Spleen (tissue), 11 donors: ENCODE results near the gene AGK. TPM values are rescaled to one million over a fixed set of nuclear protein-coding genes. Genes with fewer than 3 reads are reported as not detected.
"Not testable (repeated sequence)": the region's sequence is repeated elsewhere in the genome, so short reads cannot be mapped to it uniquely, and the experiment has no call there.

Source experiments
- DNase-seq: peaks from one replicate; pipeline ENCODE4 v3.0.0-alpha.2; 2020
- H3K27ac ChIP-seq, 8 donors: fragments of 200-600 bp; sonication (generic) in 7 of 8; 1 replicate in 4 of 8; 2 replicates in 4 of 8; pipeline versions ENCODE4 v1.5.0 to v1.8.0; 2016 to 2021; ENCODE audit warnings: inconsistent platforms in 4 of 8, mild to moderate bottlenecking in 4 of 8, moderate library complexity in 1 of 8
- H3K27me3 ChIP-seq, 7 donors: fragments of 200-600 bp; sonication (generic) in 6 of 7; replicated peaks in 1 of 7; 1 replicate in 4 of 7; 2 replicates in 3 of 7; pipeline versions ENCODE4 v1.5.0 to v1.8.0; 2016 to 2021; ENCODE audit warnings: inconsistent platforms in 3 of 7, mild to moderate bottlenecking in 1 of 7
- H3K36me3 ChIP-seq, 6 donors: fragments of 200-600 bp; sonication (generic) in 5 of 6; 1 replicate in 4 of 6; 2 replicates in 2 of 6; pipeline versions ENCODE4 v1.5.0 to v1.8.0; 2016 to 2021; ENCODE audit warnings: inconsistent platforms in 2 of 6
- H3K4me1 ChIP-seq, 6 donors: fragments of 200-600 bp; sonication (generic) in 5 of 6; 1 replicate in 3 of 6; 2 replicates in 3 of 6; pipeline versions ENCODE4 v1.5.0 to v1.8.0; 2016 to 2021; ENCODE audit warnings: inconsistent platforms in 3 of 6
- H3K4me3 ChIP-seq, 8 donors: fragments of 200-600 bp; sonication (generic) in 7 of 8; 1 replicate in 4 of 8; 2 replicates in 4 of 8; pipeline versions ENCODE4 v1.5.0 to v1.8.0; 2016 to 2021; ENCODE audit warnings: inconsistent platforms in 4 of 8, mild to moderate bottlenecking in 4 of 8, moderate library complexity in 2 of 8
- H3K9me3 ChIP-seq, 8 donors: fragments of 200-600 bp; sonication (generic) in 7 of 8; 1 replicate in 4 of 8; 2 replicates in 4 of 8; pipeline versions ENCODE4 v1.5.0 to v1.8.0; 2016 to 2021; ENCODE audit warnings: inconsistent platforms in 4 of 8
- POLR2A ChIP-seq, 3 donors: fragments of 450-650 bp; IDR thresholded peaks; one replicate each; pipeline ENCODE4 v1.5.1; 2017; ENCODE audit warnings: antibody characterized with exemption in 3 of 3, mild to moderate bottlenecking in 1 of 3
- POLR2AphosphoS5 ChIP-seq, 3 donors: sonication (generic); formaldehyde crosslinking; IDR thresholded peaks; one replicate each; pipeline ENCODE4 v1.5.1; 2017; ENCODE audit warnings: antibody characterized with exemption in 3 of 3
- WGBS, 5 donors: extraction: QIAGEN DNeasy Blood & Tissue Kit in 3 of 5; methylation state at CpG; one replicate each; pipeline versions ENCODE4 v1.1.5 to v1.1.7; 2013 to 2018; 5-methylcytosine and 5-hydroxymethylcytosine counted together
- intact Hi-C: fragments of 100-400 bp; cut with DNase I; formaldehyde crosslinking; loops from one replicate; pipeline ENCODE4 v1.15.0; 2023; ENCODE audit warnings: low total_unique reads
- polyA plus RNA-seq, 3 donors: library from polyadenylated mRNA; stranded (reverse); fragments of 200-250 nt; gene quantifications; one replicate each; pipeline ENCODE4 v1.2.1, GENCODE V29; 2013
- total RNA-seq, 7 donors: library from RNA; depleted of rRNA in 3 of 7; stranded (reverse); fragments of >200 nt in 3 of 7; fragmentation: NEBNext Ultra II Directional in 4 of 7; extraction: Animal tissue kit (Norgen Biotek cat#: 25700) in 4 of 7; gene quantifications; one replicate each; pipeline versions ENCODE4 v1.1.0 to v1.2.1, GENCODE V29; 2016 to 2021
- TF ChIP-seq, protein P1 (sequence below), 11 experiments: fragments of 200-600 bp in 7 of 11; fragments of 450-650 bp in 4 of 11; sonication (generic) in 4 of 11; IDR thresholded peaks in 8 of 11; conservative IDR thresholded peaks in 3 of 11; 1 replicate in 7 of 11; 2 replicates in 4 of 11; pipeline versions ENCODE4 v1.4.0 to v1.8.0; 2016 to 2021; ENCODE audit warnings: antibody characterized with exemption in 11 of 11, inconsistent platforms in 4 of 11, mild to moderate bottlenecking in 1 of 11
- donor health status: healthy with polysubstance abuse.
- donor health status: DM: no; HTN: no; CAD: no; lungs with moderate emphysema.
- donor health status: DM: no; HTN: no; CAD: no.
- donor health status: Bipolar disorder and iron deficiency.
- donor health status: healthy.
- donor health status: DM: no; HTN: no; CAD: no.
- donor health status: DM: yes; HTN: yes; CAD: no.

The AGK gene
- total and polyA plus RNA-seq, 10 donors = 11.0 to 35.5 (median 24.0) TPM

DNA sequence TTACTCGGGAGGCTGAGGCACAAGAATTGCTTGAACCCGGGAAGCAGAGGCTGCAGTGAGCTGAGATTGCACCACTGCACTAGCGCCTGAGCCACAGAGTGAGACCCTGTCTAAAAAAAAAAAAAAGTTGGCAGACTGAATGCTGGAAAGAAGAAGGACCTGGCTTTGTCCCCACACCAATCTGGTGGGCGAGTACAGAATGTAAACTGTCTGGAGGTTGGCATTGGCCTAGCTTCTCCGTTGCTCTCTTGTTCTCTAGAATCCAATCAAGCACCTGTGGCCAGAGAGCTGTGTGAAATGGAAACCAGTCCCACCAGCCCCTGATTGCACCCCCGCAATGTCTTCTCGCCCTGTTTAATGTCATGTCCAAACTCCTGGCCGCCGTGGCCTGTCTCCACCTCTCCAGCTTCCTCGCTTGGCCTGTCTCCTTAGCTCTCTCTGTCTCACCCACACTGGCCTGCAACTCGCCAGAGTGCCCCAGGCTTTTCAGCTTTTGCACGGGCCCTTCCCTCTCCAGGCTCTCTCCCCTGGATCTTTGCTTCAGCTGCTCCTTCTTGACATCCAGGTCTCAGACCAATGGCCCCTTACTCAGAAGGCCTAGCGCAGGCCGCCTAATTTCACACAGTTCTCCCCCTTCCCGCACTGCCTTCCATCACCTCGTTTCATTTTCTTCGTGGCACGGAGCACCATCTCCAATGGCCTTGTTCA is 670 bp upstream of the AGK start:
- intact Hi-C loops = no loop called here
- Histone ChIP-seq H3K9me3 (no peaks in the 10 kb centered on the region), H3K36me3 (peaks cover 0 to 4% (median 1%) of the 10 kb centered on the region in 6 donors), H3K4me3 (peak overlapping the region; percentile 75 to 97 (median 87)), H3K4me1 (peaks cover 12 to 38% (median 19%) of the 10 kb centered on the region in 6 donors), H3K27me3 (no peaks in the 10 kb centered on the region), H3K27ac (peak overlapping the region in 7 of 8 donors; percentile 44 to 81 (median 74))
- no peak for DNase-seq
- TF ChIP-seq POLR2A (IDR thresholded peaks at IDR 0.05) (no peak), POLR2AphosphoS5 (IDR thresholded peaks at IDR 0.05) (no peak)
- TF ChIP-seq, protein P1, sequence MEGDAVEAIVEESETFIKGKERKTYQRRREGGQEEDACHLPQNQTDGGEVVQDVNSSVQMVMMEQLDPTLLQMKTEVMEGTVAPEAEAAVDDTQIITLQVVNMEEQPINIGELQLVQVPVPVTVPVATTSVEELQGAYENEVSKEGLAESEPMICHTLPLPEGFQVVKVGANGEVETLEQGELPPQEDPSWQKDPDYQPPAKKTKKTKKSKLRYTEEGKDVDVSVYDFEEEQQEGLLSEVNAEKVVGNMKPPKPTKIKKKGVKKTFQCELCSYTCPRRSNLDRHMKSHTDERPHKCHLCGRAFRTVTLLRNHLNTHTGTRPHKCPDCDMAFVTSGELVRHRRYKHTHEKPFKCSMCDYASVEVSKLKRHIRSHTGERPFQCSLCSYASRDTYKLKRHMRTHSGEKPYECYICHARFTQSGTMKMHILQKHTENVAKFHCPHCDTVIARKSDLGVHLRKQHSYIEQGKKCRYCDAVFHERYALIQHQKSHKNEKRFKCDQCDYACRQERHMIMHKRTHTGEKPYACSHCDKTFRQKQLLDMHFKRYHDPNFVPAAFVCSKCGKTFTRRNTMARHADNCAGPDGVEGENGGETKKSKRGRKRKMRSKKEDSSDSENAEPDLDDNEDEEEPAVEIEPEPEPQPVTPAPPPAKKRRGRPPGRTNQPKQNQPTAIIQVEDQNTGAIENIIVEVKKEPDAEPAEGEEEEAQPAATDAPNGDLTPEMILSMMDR (IDR thresholded peaks at IDR 0.05 in 8 of 11, conservative IDR thresholded peaks at IDR 0.05 in 3 of 11) = no peak
- WGBS, 5 donors = 51 to 58% (median 54%) methylated on average over 18 of the region's 18 CpGs

DNA sequence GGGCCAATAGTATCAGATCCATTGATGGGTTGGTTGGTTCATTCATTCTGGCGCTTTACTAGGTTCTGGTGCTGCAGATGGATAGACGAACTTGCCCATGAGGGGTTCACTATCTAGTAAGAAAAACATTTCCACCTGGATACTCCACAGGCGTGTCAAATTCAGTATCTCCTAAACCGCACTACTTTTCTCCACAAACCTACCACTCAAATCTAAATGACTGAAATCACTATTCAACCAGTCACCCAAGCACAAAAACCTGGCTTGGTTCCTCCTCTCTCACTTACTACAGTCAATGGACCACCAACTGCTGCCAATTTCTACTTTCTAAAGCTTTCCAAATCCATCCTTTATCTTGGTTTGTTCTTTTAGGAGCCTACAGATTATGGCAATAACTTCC is 572 bp downstream of the AGK start:
- intact Hi-C loops = no loop called here
- H3K36me3 ChIP-seq = peaks cover 0 to 17% (median 7%) of the 10 kb centered on the region in 6 donors
- TF ChIP-seq, protein P1 (IDR thresholded peaks at IDR 0.05 in 8 of 11, conservative IDR thresholded peaks at IDR 0.05 in 3 of 11) = no peak
- no peak for TF ChIP-seq POLR2AphosphoS5 (IDR thresholded peaks at IDR 0.05)
- H3K9me3 ChIP-seq = no peaks in the 10 kb centered on the region
- H3K27ac ChIP-seq = peak overlapping the region in 6 of 8 donors; percentile 52 to 81 (median 68)
- WGBS, 5 donors = 12 to 22% (median 16%) methylated on average over 4 of the region's 4 CpGs
- DNase-seq = no peak
- peak overlapping the region; percentile 75 to 97 (median 87) for H3K4me3 ChIP-seq
- no peaks in the 10 kb centered on the region for H3K27me3 ChIP-seq
- H3K4me1 ChIP-seq = peaks cover 12 to 38% (median 19%) of the 10 kb centered on the region in 6 donors

DNA sequence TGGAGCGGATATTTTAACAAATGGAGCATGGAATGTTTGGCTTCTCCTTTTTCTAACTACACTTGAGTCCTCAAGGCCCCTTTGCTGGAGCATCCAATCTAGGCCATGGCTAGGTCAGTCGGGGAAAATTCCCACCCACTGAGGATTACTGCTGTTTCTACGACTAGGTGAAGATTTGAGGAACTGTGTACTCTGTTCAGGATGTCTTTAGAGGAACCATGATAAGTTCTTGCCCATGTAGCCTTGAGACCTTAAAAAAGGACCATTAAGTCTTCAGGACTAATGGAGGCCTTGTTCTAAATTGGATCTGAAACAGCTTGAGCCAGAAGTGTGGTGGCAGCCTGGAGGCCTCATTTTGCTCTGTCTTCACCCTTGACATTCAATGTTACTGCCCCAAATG is 6.2 kb downstream of the AGK start:
- intact Hi-C loops = no loop called here
- no peaks in the 10 kb centered on the region for H3K27me3 ChIP-seq
- peaks cover 0 to 19% (median 13%) of the 10 kb centered on the region in 8 donors for H3K9me3 ChIP-seq
- peaks cover 0 to 69% (median 9%) of the 10 kb centered on the region in 6 donors for H3K36me3 ChIP-seq
- peak overlapping the region in 6 of 8 donors; percentile 5 to 71 (median 56) for H3K27ac ChIP-seq
- TF ChIP-seq, protein P1 (IDR thresholded peaks at IDR 0.05 in 8 of 11, conservative IDR thresholded peaks at IDR 0.05 in 3 of 11) = no peak
- TF ChIP-seq POLR2A (IDR thresholded peaks at IDR 0.05) (no peak), POLR2AphosphoS5 (IDR thresholded peaks at IDR 0.05) (no peak)
- WGBS, 5 donors = 70 to 79% (median 78%) methylated on average over 3 of the region's 3 CpGs
- no peak overlapping the region for H3K4me3 ChIP-seq
- H3K4me1 ChIP-seq = peaks cover 1 to 20% (median 6%) of the 10 kb centered on the region in 6 donors
- no peak for DNase-seq

DNA sequence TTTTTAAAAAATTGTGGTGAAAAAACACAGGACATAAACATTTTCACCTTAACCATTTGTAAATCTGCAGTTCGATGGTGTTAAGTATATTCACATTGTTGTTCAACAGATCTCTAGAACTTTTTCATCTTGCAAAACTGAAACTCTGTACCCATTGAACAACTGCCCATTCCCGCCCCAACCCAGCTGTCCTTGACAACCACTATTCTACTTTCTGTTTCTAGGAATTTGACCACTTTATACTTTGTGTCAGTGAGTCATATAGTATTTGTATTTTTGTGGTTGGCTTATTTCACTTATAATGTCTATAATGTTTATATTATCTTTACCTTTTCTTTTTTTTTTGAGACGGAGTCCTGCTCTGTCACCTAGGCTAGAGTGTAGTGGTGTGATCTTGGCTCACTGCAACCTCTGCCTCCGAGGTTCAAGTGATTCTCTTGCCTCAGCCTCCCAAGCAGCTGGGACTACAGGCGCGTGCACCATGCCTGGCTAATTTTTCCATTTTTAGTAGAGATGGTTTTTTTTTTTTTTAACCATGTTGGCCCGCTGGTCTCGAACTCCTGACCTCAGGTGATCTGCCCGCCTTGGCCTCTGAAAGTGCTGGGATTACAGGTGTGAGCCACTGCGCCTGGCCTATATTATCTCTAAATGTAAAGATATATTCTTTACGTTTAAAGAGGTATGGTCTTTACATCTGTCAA is 6.8 kb downstream of the AGK start:
- Histone ChIP-seq H3K27ac (peak overlapping the region in 5 of 8 donors; percentile 5 to 71 (median 60)), H3K9me3 (peaks cover 0 to 19% (median 13%) of the 10 kb centered on the region in 8 donors), H3K4me1 (peaks cover 0 to 14% (median under 1%) of the 10 kb centered on the region in 6 donors), H3K36me3 (peaks cover 0 to 75% (median 11%) of the 10 kb centered on the region in 6 donors)
- H3K4me3 ChIP-seq, DNase-seq, H3K27me3 ChIP-seq, intact Hi-C loops: not testable (repeated sequence)
- WGBS, 5 donors = 79 to 87% (median 83%) methylated on average over 11 of the region's 11 CpGs
